ENCODE results near the gene RIBC2.
"Not testable (repeated sequence)": the region's sequence is repeated elsewhere in the genome, so short reads cannot be mapped to it uniquely, and the experiment has no call there.

RIBC2 gene

DNA sequence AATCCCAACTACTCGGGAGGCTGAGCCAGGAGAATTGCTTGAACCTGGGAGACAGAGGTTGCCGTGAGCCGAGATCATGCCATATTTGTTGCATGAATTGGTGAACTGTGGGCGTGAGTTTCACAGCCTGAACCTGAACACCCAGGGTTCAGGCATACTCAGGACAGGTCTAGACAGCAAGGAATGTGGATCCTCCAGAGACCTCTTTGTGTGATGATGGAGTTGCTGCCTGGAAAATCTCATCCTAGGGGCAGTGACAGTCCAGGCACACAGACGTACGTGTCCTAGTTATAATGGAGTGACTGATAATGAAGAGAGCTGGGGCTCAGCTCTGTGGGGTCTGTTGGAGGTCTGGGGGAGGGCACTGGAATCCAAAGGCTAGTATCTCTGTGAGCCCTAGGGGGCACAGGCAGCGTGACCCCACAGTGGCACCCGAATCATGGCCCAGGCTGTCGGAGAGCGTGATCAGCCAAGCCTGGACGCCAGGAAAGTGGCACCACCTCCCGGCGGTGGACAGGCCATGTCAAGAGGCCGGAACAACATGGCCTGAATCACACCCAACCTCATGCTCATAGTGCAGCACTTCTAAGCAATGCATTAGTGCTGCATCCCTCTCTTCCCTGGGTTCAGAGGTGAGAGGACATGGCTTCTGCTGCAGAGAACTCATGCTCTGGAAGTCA, 31.7 kb downstream of the RIBC2 start:
- no peak for DNase-seq (ENCODE audit: extremely low spot score)
- TF ChIP-seq, protein P1, sequence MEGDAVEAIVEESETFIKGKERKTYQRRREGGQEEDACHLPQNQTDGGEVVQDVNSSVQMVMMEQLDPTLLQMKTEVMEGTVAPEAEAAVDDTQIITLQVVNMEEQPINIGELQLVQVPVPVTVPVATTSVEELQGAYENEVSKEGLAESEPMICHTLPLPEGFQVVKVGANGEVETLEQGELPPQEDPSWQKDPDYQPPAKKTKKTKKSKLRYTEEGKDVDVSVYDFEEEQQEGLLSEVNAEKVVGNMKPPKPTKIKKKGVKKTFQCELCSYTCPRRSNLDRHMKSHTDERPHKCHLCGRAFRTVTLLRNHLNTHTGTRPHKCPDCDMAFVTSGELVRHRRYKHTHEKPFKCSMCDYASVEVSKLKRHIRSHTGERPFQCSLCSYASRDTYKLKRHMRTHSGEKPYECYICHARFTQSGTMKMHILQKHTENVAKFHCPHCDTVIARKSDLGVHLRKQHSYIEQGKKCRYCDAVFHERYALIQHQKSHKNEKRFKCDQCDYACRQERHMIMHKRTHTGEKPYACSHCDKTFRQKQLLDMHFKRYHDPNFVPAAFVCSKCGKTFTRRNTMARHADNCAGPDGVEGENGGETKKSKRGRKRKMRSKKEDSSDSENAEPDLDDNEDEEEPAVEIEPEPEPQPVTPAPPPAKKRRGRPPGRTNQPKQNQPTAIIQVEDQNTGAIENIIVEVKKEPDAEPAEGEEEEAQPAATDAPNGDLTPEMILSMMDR (IDR thresholded peaks at IDR 0.05; ENCODE audit: control extremely low read depth, extremely low read depth, low read depth, missing control alignments), result no peak
- POLR2A ChIA-PET, result no interaction called here
- CTCF ChIA-PET, result no interaction called here

DNA sequence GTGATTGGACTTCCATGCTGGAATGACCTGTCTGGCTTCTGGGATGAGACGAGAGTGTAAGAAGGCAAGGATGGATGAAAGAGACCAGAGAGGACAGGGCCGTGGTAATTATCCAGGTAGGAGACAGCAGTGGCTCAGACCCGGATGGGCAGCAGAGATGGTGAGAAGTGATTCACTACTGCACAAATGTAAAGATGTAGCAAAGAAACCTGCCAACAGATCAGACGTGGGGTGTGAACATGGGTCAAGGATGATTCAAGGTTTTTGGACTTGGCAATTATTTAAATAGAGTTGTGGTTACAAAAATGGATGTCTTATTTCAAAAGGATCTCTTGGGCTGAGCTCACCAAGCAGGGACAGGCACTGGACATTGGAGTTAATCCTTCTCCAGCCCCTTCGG, 32.7 kb downstream of the RIBC2 start:
- no peak for DNase-seq (ENCODE audit: extremely low spot score)
- CTCF ChIA-PET, result no interaction called here
- POLR2A ChIA-PET, result no interaction called here
- TF ChIP-seq, protein P1 (IDR thresholded peaks at IDR 0.05; ENCODE audit: control extremely low read depth, extremely low read depth, low read depth, missing control alignments), result no peak

DNA sequence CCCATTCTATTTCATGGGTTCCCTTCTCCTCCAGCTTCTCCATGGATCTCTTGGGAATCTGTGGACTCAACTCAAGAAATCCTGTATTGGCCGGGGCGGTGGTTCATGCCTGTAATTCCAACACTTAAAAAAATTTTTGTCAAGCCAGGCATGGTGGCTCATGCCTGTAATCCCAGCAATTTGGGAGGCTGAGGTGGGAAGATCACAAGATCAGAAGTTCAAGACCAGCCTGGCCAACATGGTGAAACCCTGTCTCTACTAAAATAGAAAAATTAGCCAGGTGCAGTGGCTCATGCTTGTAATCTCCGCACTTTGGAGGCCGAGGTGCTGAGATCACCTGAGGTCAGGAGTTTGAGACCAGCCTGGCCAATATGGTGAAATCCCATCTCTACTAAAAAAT, 34.1 kb downstream of the RIBC2 start:
- DNase-seq (ENCODE audit: extremely low spot score); POLR2A ChIA-PET; CTCF ChIA-PET: not testable (repeated sequence)

DNA sequence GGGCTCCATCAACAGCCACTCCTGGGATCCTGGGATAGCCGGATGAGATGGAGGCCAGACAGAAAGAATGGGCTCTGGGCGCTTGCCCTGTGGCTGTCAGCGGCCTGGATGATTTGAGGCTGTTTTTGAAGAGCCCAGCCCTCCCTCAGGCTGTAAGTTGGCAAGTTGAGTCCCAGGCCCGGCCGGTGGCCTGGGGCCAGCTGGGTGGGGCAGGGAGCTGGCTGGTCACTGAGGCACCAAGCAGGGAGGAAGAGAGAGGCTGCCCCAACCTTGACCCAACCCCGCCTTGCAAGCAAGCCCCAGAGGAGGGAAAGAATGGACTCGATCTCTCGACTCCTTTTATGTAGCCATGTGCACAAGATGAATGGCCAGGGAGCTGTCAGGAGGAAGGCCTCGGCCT, 34.9 kb downstream of the RIBC2 start:
- ChIA-PET CTCF (no interaction called here), POLR2A (no interaction called here)
- TF ChIP-seq, protein P1 (IDR thresholded peaks at IDR 0.05; ENCODE audit: control extremely low read depth, extremely low read depth, low read depth, missing control alignments), result no peak

DNA sequence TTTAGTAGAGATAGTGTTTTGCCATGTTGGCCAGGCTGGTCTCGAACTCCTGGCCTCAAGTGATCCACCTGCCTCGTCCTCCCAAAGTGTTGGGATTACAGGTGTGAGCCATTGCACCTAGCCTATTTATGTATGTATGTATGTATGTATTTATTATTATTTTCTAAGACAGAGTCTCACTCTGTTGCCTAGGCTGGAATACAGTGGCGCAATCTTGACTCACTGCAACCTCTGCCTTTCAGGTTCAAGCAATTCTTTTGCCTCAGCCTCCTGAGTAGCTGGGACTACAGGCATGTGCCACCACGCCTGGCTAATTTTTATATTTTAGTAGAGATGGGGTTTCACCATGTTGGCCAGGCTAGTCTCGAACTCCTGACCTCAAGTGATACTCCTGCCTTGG, 35.9 kb downstream of the RIBC2 start:
- CTCF ChIA-PET; DNase-seq (ENCODE audit: extremely low spot score); POLR2A ChIA-PET: not testable (repeated sequence)

More for the DNA sequence above, 34.9 kb downstream of the RIBC2 start:
- DNase-seq (ENCODE audit: extremely low spot score), result no peak

DNA sequence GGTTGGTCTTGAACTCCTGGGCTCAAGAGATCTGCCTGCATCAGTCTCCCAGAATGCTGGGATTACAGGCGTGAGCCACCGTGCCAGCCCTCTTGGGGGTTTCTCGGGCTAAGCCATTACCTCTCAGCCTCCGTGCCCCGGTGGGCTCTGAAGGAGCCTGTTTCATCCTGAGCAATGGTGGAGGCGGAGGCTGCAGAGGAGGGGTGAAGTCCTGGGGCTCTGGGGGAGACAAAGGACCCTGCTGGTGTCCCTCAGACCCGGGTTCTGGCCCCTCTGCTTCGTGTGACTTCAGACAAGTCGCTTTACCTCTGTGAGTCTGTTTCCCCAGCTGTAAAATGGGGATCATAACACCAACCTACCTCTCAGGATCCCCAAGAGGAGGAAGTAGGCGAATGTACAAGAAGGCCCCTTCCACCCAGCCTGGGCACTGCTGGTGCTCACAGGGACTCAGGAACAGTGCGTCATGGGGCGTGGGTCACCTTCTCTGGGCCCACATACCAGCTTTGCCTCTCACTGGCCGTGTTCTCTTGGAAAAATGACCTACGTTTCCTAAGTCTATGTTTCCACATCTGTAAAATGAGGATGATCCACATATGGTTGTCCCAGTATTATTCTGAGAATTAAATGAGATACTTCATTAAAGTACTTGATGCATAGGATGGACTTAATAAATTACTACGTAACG, 36.8 kb downstream of the RIBC2 start:
- ChIA-PET CTCF (no interaction called here), POLR2A (no interaction called here)
- TF ChIP-seq, protein P1 (IDR thresholded peaks at IDR 0.05; ENCODE audit: control extremely low read depth, extremely low read depth, low read depth, missing control alignments), result no peak
- no peak for DNase-seq (ENCODE audit: extremely low spot score)

DNA sequence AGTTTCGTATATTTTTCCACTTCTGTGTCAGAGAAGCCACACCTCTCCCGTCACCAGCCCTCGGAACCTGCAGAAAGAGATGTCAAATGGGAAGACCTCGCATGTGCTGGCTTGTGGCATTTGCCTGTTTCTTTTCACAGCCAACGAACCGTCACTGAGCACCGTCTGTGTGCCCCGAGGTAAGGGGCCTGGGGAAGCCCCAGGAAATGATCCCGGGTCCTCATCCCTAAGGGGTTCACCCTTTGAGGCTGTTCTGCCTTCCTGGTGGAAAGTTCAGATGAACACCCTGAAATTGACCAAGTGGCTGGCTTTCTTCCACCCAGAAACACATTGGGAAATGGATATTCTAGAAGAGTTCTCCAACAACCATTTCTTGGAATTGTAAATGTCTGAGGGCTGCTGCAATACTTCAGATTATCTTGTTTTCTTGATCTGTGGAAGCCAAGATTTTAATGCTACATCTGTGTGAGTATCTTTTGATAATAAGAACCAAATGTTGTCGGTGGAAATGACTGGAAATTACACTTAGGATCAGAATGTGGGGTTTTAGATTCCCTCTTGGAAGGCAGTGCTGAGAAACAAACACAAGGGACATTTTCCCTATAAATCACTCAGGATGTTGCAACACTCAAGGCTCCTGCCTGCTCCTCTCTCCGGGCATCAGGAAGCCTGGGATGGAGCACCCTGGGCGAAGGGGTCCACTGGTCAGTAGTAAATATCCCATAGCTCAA, 37.6 kb downstream of the RIBC2 start:
- CTCF ChIA-PET, result no interaction called here
- POLR2A ChIA-PET, result no interaction called here
- DNase-seq (ENCODE audit: extremely low spot score), result no peak
- TF ChIP-seq, protein P1 (IDR thresholded peaks at IDR 0.05; ENCODE audit: control extremely low read depth, extremely low read depth, low read depth, missing control alignments), result no peak

Measured in GM10248 (cell line).